GM03348 (cell line): ENCODE data around the gene ISCU.
A peak's percentile ranks its signal among the peaks of the same experiment; 100 is the strongest.
"Not testable (repeated sequence)": the region's sequence is repeated elsewhere in the genome, so short reads cannot be mapped to it uniquely, and the experiment has no call there.

Source experiments
- DNase-seq: peaks from one replicate; pipeline ENCODE4 v3.0.0; 2012; ENCODE audit warnings: low spot score

ISCU gene

GRCh38 chr12:108543652-108544051, 18.7 kb upstream of the ISCU start:
- no peak for DNase-seq

- DNase-seq = no peak
These were observed 14.7 kb upstream of the ISCU start for GRCh38 chr12:108547686-108548085.

- DNase-seq = no peak
These were observed 13.4 kb upstream of the ISCU start for GRCh38 chr12:108548954-108549521.

GRCh38 chr12:108551535-108551934, 10.9 kb upstream of the ISCU start:
- peak; percentile 36 for DNase-seq

- DNase-seq = no peak
These were observed 8.6 kb upstream of the ISCU start for GRCh38 chr12:108553799-108554198.

- not testable (repeated sequence) for DNase-seq
These were observed 7.0 kb upstream of the ISCU start for GRCh38 chr12:108555383-108555782.

- no peak for DNase-seq
These were observed 3.3 kb upstream of the ISCU start for GRCh38 chr12:108559007-108559655.

- DNase-seq = no peak
These were observed 2.6 kb upstream of the ISCU start for GRCh38 chr12:108559748-108560147.

GRCh38 chr12:108560321-108560721, 2.1 kb upstream of the ISCU start:
- peak; percentile 35 for DNase-seq

GRCh38 chr12:108560752-108561719, 1.4 kb upstream of the ISCU start, which contains the start of gene SART3:
Gene SART3, minus strand, starts transcription at chr12:108561173. Its CDS starts 19 bp downstream, at chr12:108561154.
- DNase-seq = peak; percentile 88

- no peak for DNase-seq
These were observed 496 bp upstream of the ISCU start for GRCh38 chr12:108561852-108562347.

GRCh38 chr12:108563136-108563803, 874 bp downstream of the ISCU start:
- peak; percentile 92 for DNase-seq

GRCh38 chr12:108563804-108564151, 1.4 kb downstream of the ISCU start:
- DNase-seq = no peak

GRCh38 chr12:108564724-108565123, 2.3 kb downstream of the ISCU start:
- DNase-seq = no peak

GRCh38 chr12:108565146-108565545, 2.8 kb downstream of the ISCU start:
- no peak for DNase-seq

- peak; percentile 62 for DNase-seq
These were observed 3.6 kb downstream of the ISCU start for GRCh38 chr12:108565976-108566375.

GRCh38 chr12:108566452-108566851, 4.1 kb downstream of the ISCU start:
- no peak for DNase-seq

- DNase-seq = no peak
These were observed 5.3 kb downstream of the ISCU start for GRCh38 chr12:108567406-108568337.

GRCh38 chr12:108568338-108569154, 6.2 kb downstream of the ISCU start:
- no peak for DNase-seq
